Peyer's patch (tissue), 4 donors: ENCODE results near the gene ZNF367.

Experiments
- POLR2A ChIP-seq, 2 donors: fragments of 450-650 bp; IDR thresholded peaks; one replicate each; pipeline ENCODE4 v1.5.1; 2017; ENCODE audit warnings: antibody characterized with exemption in 2 of 2, mild to moderate bottlenecking in 2 of 2, moderate library complexity in 2 of 2
- TF ChIP-seq, protein P1 (sequence below), 6 experiments: fragments of 450-650 bp in 4 of 6; fragments of 200-600 bp in 2 of 6; sonication (generic) in 1 of 6; IDR thresholded peaks; one replicate each; pipeline ENCODE4 v1.5.1; 2017 to 2019; ENCODE audit warnings: antibody characterized with exemption in 6 of 6, mild to moderate bottlenecking in 3 of 6, moderate library complexity in 1 of 6

GRCh38 chr9:96342571-96343245 lies 75.5 kb downstream of the ZNF367 start:
- TF ChIP-seq, protein P1, sequence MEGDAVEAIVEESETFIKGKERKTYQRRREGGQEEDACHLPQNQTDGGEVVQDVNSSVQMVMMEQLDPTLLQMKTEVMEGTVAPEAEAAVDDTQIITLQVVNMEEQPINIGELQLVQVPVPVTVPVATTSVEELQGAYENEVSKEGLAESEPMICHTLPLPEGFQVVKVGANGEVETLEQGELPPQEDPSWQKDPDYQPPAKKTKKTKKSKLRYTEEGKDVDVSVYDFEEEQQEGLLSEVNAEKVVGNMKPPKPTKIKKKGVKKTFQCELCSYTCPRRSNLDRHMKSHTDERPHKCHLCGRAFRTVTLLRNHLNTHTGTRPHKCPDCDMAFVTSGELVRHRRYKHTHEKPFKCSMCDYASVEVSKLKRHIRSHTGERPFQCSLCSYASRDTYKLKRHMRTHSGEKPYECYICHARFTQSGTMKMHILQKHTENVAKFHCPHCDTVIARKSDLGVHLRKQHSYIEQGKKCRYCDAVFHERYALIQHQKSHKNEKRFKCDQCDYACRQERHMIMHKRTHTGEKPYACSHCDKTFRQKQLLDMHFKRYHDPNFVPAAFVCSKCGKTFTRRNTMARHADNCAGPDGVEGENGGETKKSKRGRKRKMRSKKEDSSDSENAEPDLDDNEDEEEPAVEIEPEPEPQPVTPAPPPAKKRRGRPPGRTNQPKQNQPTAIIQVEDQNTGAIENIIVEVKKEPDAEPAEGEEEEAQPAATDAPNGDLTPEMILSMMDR (IDR thresholded peaks at IDR 0.05): no peak
- no peak for TF ChIP-seq POLR2A (IDR thresholded peaks at IDR 0.05)
